ENCODE measurements around the gene BARHL1.

DNA sequence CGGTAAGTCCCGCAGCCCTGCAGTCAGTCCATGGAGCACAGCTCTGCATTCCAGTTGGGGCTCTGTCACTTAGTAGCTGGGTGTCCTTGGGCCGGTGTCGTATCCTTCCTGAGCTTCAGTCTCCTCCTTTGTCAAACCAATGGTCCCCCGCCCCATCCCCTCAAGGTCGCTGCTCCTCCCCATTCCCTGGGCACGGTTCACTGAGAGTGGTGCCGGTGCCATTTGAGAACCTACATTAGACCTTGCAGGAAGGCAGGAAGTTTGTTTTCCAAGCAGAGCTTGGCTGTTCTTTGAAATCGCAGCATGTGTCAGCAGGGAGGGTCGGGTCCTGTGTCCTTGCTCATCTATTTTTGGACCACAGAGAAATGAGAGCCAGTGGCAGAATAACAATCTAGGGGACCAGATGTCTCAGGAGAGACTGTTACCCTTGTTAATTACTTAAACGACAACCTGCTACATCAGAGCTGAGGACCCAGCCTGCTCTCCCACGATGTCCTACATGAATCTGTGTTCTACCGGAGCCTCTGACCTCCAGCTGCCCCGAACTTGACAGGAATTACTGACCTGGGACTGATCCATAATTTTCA, 21.7 kb upstream of the BARHL1 start:
- no peak for TF ChIP-seq POLR2AphosphoS5 (IDR thresholded peaks at IDR 0.05)
- TF ChIP-seq, protein P1, sequence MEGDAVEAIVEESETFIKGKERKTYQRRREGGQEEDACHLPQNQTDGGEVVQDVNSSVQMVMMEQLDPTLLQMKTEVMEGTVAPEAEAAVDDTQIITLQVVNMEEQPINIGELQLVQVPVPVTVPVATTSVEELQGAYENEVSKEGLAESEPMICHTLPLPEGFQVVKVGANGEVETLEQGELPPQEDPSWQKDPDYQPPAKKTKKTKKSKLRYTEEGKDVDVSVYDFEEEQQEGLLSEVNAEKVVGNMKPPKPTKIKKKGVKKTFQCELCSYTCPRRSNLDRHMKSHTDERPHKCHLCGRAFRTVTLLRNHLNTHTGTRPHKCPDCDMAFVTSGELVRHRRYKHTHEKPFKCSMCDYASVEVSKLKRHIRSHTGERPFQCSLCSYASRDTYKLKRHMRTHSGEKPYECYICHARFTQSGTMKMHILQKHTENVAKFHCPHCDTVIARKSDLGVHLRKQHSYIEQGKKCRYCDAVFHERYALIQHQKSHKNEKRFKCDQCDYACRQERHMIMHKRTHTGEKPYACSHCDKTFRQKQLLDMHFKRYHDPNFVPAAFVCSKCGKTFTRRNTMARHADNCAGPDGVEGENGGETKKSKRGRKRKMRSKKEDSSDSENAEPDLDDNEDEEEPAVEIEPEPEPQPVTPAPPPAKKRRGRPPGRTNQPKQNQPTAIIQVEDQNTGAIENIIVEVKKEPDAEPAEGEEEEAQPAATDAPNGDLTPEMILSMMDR (IDR thresholded peaks at IDR 0.05) = no peak

Measured in prostate gland (tissue), 2 donors.